Measurements from ENCODE around the gene NECTIN1. TPM values are rescaled to one million over a fixed set of nuclear protein-coding genes. Genes with fewer than 3 reads are reported as not detected.

Gene NECTIN1
- total RNA-seq, 1 donor from 2014 or later: 2.6 TPM

- intact Hi-C loops (cut with micrococcal nuclease): no loop called here
These were observed 9.0 kb upstream of the NECTIN1 start for GRCh38 chr11:119738059-119738439.

- intact Hi-C loops (cut with micrococcal nuclease): no loop called here
These were observed 8.5 kb upstream of the NECTIN1 start for GRCh38 chr11:119737366-119738058.

- intact Hi-C loops (cut with micrococcal nuclease): no loop called here
These were observed 5.8 kb upstream of the NECTIN1 start for GRCh38 chr11:119734788-119735187.

- intact Hi-C loops (cut with micrococcal nuclease): no loop called here
These were observed 1.9 kb upstream of the NECTIN1 start for GRCh38 chr11:119730789-119731386.

- intact Hi-C loops (cut with micrococcal nuclease): loop anchor here (1.0 to 10.0 kb wide), 6 partner anchors 38 to 437 kb away; no protein-coding TSS in a partner anchor
These were observed 1.1 kb upstream of the NECTIN1 start for GRCh38 chr11:119729951-119730613.

- intact Hi-C loops (cut with micrococcal nuclease): loop anchor here (1.0 to 10.0 kb wide), 6 partner anchors 37 to 438 kb away; no protein-coding TSS in a partner anchor
These were observed 554 bp upstream of the NECTIN1 start for GRCh38 chr11:119729581-119729927.

- intact Hi-C loops (cut with micrococcal nuclease): loop anchor here (5.0 to 10.0 kb wide), 3 partner anchors 36 to 439 kb away; no protein-coding TSS in a partner anchor
These were observed 781 bp downstream of the NECTIN1 start for GRCh38 chr11:119728211-119728626.

- intact Hi-C loops (cut with micrococcal nuclease): loop anchor here (5.0 to 10.0 kb wide), 3 partner anchors 35 to 440 kb away; no protein-coding TSS in a partner anchor
These were observed 1.4 kb downstream of the NECTIN1 start for GRCh38 chr11:119727523-119728151.

- intact Hi-C loops (cut with micrococcal nuclease): loop anchor here (5.0 to 10.0 kb wide), 3 partner anchors 35 to 440 kb away; no protein-coding TSS in a partner anchor
These were observed 2.1 kb downstream of the NECTIN1 start for GRCh38 chr11:119726585-119727522.

- intact Hi-C loops (cut with micrococcal nuclease): loop anchor here (5.0 to 10.0 kb wide), 3 partner anchors 34 to 441 kb away; no protein-coding TSS in a partner anchor
These were observed 2.8 kb downstream of the NECTIN1 start for GRCh38 chr11:119726150-119726553.

GRCh38 chr11:119724956-119725355, 4.0 kb downstream of the NECTIN1 start:
- intact Hi-C loops (cut with micrococcal nuclease): loop anchor here (5.0 to 10.0 kb wide), 3 partner anchors 33 to 442 kb away; no protein-coding TSS in a partner anchor

- intact Hi-C loops (cut with micrococcal nuclease): loop anchor here (10.0 kb wide), 1 partner anchor 359 kb away; no protein-coding TSS in a partner anchor
These were observed 5.1 kb downstream of the NECTIN1 start for GRCh38 chr11:119723952-119724325.

- intact Hi-C loops (cut with micrococcal nuclease): loop anchor here (10.0 kb wide), 1 partner anchor 359 kb away; no protein-coding TSS in a partner anchor
These were observed 5.6 kb downstream of the NECTIN1 start for GRCh38 chr11:119723243-119723951.

- intact Hi-C loops (cut with micrococcal nuclease): loop anchor here (10.0 kb wide), 1 partner anchor 358 kb away; no protein-coding TSS in a partner anchor
These were observed 6.7 kb downstream of the NECTIN1 start for GRCh38 chr11:119722281-119722794.

- intact Hi-C loops (cut with micrococcal nuclease): loop anchor here (10.0 kb wide), 1 partner anchor 357 kb away; no protein-coding TSS in a partner anchor
These were observed 7.6 kb downstream of the NECTIN1 start for GRCh38 chr11:119721129-119722120.

GRCh38 chr11:119720311-119720913, 8.6 kb downstream of the NECTIN1 start:
- intact Hi-C loops (cut with micrococcal nuclease): loop anchor here (10.0 kb wide), 1 partner anchor 356 kb away; no protein-coding TSS in a partner anchor

- intact Hi-C loops (cut with micrococcal nuclease): no loop called here
These were observed 11.0 kb downstream of the NECTIN1 start for GRCh38 chr11:119717839-119718534.

All from T-helper 2 cell treated with Interferon-gamma antibody and Interleukin-4, amounts not matched to agents 100 ng/mL and 5 ng/mL, for 36 hours (primary cell).